Fibroblast of mammary gland (primary cell): ENCODE measurements around the gene TUBB2A.
"Not testable (repeated sequence)": the region's sequence is repeated elsewhere in the genome, so short reads cannot be mapped to it uniquely, and the experiment has no call there.

Source experiments
- DNase-seq: peaks from one replicate; pipeline ENCODE4 v3.0.0-alpha.2; 2010; ENCODE audit warnings: low read depth
- H3K4me3 ChIP-seq: 2 replicates; pipeline ENCODE4 v1.5.1; 2011; ENCODE audit warnings: low read depth, mild to moderate bottlenecking, low read length, moderate library complexity; ENCODE audit not compliant: control insufficient read depth
- TF ChIP-seq, protein P1 (sequence below): conservative IDR thresholded peaks from 2 replicates; pipeline ENCODE4 v1.5.1; 2011; ENCODE audit warnings: low read depth, low read length, inconsistent platforms; ENCODE audit not compliant: control insufficient read depth, insufficient read depth

The TUBB2A gene

GRCh38 chr6:3159805-3160781 is 2.7 kb upstream of the TUBB2A start:
- TF ChIP-seq, protein P1, sequence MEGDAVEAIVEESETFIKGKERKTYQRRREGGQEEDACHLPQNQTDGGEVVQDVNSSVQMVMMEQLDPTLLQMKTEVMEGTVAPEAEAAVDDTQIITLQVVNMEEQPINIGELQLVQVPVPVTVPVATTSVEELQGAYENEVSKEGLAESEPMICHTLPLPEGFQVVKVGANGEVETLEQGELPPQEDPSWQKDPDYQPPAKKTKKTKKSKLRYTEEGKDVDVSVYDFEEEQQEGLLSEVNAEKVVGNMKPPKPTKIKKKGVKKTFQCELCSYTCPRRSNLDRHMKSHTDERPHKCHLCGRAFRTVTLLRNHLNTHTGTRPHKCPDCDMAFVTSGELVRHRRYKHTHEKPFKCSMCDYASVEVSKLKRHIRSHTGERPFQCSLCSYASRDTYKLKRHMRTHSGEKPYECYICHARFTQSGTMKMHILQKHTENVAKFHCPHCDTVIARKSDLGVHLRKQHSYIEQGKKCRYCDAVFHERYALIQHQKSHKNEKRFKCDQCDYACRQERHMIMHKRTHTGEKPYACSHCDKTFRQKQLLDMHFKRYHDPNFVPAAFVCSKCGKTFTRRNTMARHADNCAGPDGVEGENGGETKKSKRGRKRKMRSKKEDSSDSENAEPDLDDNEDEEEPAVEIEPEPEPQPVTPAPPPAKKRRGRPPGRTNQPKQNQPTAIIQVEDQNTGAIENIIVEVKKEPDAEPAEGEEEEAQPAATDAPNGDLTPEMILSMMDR: no peak
- no peak overlapping the region for H3K4me3 ChIP-seq
- DNase-seq: peak; percentile 32

DNA sequence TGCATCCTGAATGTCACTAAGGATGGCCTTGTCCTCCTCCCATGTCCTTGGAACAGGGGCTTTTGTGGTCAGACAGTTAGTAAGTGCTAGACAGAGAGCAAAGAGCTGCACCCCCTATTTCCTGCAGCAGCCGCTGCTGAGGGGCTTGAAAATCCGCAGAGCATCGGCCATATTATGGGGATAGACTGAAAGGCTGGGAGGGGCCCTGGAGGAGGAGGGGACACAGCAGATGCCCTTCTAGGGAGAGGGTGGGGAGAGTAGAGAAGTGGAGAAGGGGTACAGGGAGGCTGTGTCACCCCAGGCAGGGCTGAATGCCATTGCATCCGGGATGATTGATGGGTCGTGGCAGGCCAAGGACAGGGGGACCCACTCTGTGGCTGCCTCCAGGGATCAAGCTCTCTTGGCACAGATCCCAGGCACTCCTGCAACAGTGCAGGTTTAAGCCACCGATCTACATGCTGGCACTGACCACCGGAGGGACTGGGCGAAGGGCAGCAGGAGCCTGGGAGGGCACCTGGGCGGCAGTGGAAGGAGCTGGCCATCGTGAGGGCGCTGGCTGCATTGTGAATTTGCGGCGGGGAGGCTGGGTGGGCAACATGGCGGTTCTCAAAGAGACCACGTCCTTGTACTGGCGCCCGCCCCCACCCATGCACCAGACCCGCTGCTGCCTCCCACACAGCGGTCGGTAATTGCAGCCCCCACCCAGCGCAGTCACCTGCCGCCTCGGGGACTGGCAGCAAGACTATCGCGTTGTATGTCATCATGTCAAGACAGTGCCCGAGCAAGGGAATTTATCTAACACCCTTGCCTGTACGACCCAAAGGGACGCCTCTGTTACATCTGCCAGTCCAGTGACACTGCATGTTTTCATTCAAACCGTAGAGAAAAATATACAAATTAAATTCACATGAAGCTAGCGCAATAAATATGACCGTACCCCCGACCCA is 887 bp downstream of the TUBB2A start:
- H3K4me3 ChIP-seq: peak overlapping the region; percentile 88
- not testable (repeated sequence) for DNase-seq

GRCh38 chr6:3155416-3155815 is 1.9 kb downstream of the TUBB2A start:
- DNase-seq, H3K4me3 ChIP-seq: not testable (repeated sequence)

DNA sequence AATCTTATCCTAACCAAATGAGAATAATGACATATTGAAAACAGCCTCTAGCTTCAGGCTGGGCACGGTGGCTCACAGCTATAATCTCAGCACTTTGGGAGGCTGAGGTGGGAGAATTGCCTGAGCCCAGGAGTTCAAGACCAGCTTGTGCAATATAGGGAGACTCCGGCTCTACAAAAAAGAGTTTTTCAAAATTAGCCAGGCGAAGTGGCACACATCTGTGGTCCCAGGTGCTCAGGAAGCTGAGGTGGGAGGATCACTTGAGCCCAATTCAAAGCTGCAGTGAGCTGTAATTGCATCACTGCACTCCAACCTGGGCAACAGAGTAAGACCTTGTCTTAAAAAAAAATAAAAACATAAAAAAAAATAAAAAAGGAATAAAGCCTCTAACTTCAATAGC is 4.7 kb downstream of the TUBB2A start:
- no peak for DNase-seq
- TF ChIP-seq, protein P1: no peak
- H3K4me3 ChIP-seq: no peak overlapping the region

DNA sequence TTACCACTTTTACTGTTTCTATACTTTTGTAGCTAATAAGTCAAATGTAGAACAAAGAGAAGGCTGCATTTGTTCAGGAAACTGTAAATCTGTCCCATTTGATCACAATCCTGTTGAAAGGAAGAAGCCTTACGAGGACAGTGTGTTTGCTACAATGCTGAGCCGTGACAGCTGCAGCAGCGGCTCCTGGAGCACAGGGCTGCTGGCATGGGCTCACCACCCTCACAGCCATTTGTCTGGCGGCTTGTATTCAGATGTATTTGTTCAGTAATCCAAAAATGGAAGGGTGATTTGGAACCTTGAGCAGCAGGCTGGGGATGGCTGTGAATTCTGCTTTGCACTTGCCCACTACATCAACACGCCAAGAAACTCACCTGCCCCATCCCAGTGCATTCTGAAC is 5.7 kb downstream of the TUBB2A start:
- TF ChIP-seq, protein P1: no peak
- DNase-seq: no peak
- H3K4me3 ChIP-seq: no peak overlapping the region

- no peak for DNase-seq
- TF ChIP-seq, protein P1: peak; percentile 7
- no peak overlapping the region for H3K4me3 ChIP-seq
Measured at GRCh38 chr6:3147914-3148757, 9.2 kb downstream of the TUBB2A start.

DNA sequence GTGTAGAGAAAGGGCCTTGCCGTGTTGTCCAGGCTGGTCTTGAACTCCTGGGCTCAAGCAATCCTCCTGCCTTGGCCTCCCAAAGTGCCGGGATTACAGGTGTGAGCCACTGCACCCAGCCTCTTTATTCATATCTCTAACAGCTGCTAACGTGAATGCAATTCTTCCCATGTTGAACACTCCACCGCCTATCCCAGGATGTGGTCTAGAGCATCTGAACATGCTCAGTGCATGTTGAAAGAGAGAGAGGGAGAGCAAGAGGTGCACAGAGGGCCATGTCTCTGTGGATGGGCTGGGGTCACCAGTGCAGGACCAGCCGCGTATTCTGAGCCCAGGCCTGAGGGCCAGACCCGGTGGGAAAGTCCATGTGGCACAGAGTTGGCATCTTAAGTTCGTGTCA is 12.8 kb downstream of the TUBB2A start:
- H3K4me3 ChIP-seq: no peak overlapping the region
- TF ChIP-seq, protein P1: no peak
- no peak for DNase-seq
